Liver (tissue), 9 donors: ENCODE data around the gene SEZ6L. TPM values are rescaled to one million over a fixed set of nuclear protein-coding genes. Genes with fewer than 3 reads are reported as not detected.

Source experiments
- DNase-seq: peaks from one replicate; pipeline ENCODE4 v3.0.0-alpha.2; 2017; ENCODE audit warnings: low spot score
- H3K27ac ChIP-seq, 2 donors: one replicate each; pipeline ENCODE4 v1.7.0; 2013; ENCODE audit warnings: inconsistent platforms in 2 of 2, low read length in 2 of 2, control low read depth in 1 of 2, low read depth in 1 of 2, mild to moderate bottlenecking in 1 of 2
- H3K27me3 ChIP-seq, 4 donors: one replicate each; pipeline versions ENCODE4 v1.6.1 to v1.7.0; 2013; ENCODE audit warnings: low read length in 3 of 4, inconsistent platforms in 1 of 4, mild to moderate bottlenecking in 1 of 4, moderate library complexity in 1 of 4; ENCODE audit not compliant: control insufficient read depth in 4 of 4, insufficient read depth in 4 of 4
- H3K36me3 ChIP-seq, 4 donors: one replicate each; pipeline versions ENCODE4 v1.6.1 to v1.7.0; 2013; ENCODE audit warnings: low read length in 3 of 4, mild to moderate bottlenecking in 3 of 4, low read depth in 1 of 4, moderate library complexity in 1 of 4; ENCODE audit not compliant: control insufficient read depth in 4 of 4, insufficient read depth in 3 of 4
- H3K4me1 ChIP-seq, 4 donors: one replicate each; pipeline versions ENCODE4 v1.6.1 to v1.7.0; 2013; ENCODE audit warnings: low read length in 3 of 4, mild to moderate bottlenecking in 3 of 4, moderate library complexity in 1 of 4; ENCODE audit not compliant: control insufficient read depth in 4 of 4, insufficient read depth in 4 of 4
- H3K4me3 ChIP-seq, 3 donors: one replicate each; pipeline versions ENCODE4 v1.6.1 to v1.7.0; 2013; ENCODE audit warnings: low read length in 3 of 3, control low read depth in 1 of 3, low read depth in 1 of 3, mild to moderate bottlenecking in 1 of 3
- H3K9ac ChIP-seq, 2 donors: one replicate each; pipeline ENCODE4 v1.7.0; 2013; ENCODE audit warnings: low read length in 2 of 2, mild to moderate bottlenecking in 2 of 2, moderate library complexity in 2 of 2, control low read depth in 1 of 2, low read depth in 1 of 2
- H3K9me3 ChIP-seq, 4 donors: one replicate each; pipeline versions ENCODE4 v1.6.1 to v1.7.0; 2013; ENCODE audit warnings: low read length in 3 of 4; ENCODE audit not compliant: control insufficient read depth in 4 of 4
- ATF3 ChIP-seq: IDR thresholded peaks from 2 replicates; pipeline ENCODE4 v1.6.1; 2016; ENCODE audit warnings: antibody characterized with exemption
- CTCF ChIP-seq: fragments of 150-350 bp; IDR thresholded peaks from 2 replicates; pipeline ENCODE4 v1.5.1; 2017; ENCODE audit warnings: improper control_type of control experiment, low read depth, low read length; ENCODE audit not compliant: missing input control
- EGR1 ChIP-seq, 2 donors: IDR thresholded peaks; 2 replicates each; pipeline ENCODE4 v1.6.1; 2016 to 2018; ENCODE audit warnings: antibody characterized with exemption in 2 of 2, low read depth in 2 of 2
- FOXA1 ChIP-seq: IDR thresholded peaks from 2 replicates; pipeline ENCODE4 v1.6.1; 2016; ENCODE audit warnings: antibody characterized with exemption
- FOXA2 ChIP-seq: IDR thresholded peaks from 2 replicates; pipeline ENCODE4 v1.6.1; 2016; ENCODE audit warnings: antibody characterized with exemption
- GABPA ChIP-seq, 2 donors: IDR thresholded peaks in 1 of 2; conservative IDR thresholded peaks in 1 of 2; 2 replicates each; pipeline ENCODE4 v1.6.1; 2016; ENCODE audit warnings: antibody characterized with exemption in 2 of 2, mild to moderate bottlenecking in 1 of 2, moderate library complexity in 1 of 2
- HNF4A ChIP-seq, 2 donors: conservative IDR thresholded peaks; 2 replicates each; pipeline ENCODE4 v1.6.1; 2016; ENCODE audit warnings: antibody characterized with exemption in 2 of 2, mild to moderate bottlenecking in 2 of 2
- HNF4G ChIP-seq: IDR thresholded peaks from 2 replicates; pipeline ENCODE4 v1.6.1; 2016; ENCODE audit warnings: antibody characterized with exemption
- JUND ChIP-seq, 2 donors: IDR thresholded peaks; 2 replicates each; pipeline ENCODE4 v1.6.1; 2016; ENCODE audit warnings: antibody characterized with exemption in 2 of 2
- MAX ChIP-seq: IDR thresholded peaks from 2 replicates; pipeline ENCODE4 v1.6.1; 2016; ENCODE audit warnings: antibody characterized with exemption
- NR2F2 ChIP-seq: IDR thresholded peaks from 2 replicates; pipeline ENCODE4 v1.6.1; 2016; ENCODE audit warnings: antibody characterized with exemption
- RAD21 ChIP-seq, 2 donors: IDR thresholded peaks; 2 replicates each; pipeline ENCODE4 v1.6.1; 2016; ENCODE audit warnings: antibody characterized with exemption in 2 of 2, mild to moderate bottlenecking in 2 of 2
- REST ChIP-seq: IDR thresholded peaks from 2 replicates; pipeline ENCODE4 v1.6.1; 2016; ENCODE audit warnings: antibody characterized with exemption, mild to moderate bottlenecking
- RXRA ChIP-seq, 2 donors: IDR thresholded peaks; 2 replicates each; pipeline ENCODE4 v1.6.1; 2017 to 2018; ENCODE audit warnings: antibody characterized with exemption in 2 of 2, mild to moderate bottlenecking in 1 of 2
- SP1 ChIP-seq: IDR thresholded peaks from 2 replicates; pipeline ENCODE4 v1.6.1; 2018; ENCODE audit warnings: antibody characterized with exemption, mild to moderate bottlenecking
- TAF1 ChIP-seq: conservative IDR thresholded peaks from 2 replicates; pipeline ENCODE4 v1.6.1; 2016; ENCODE audit warnings: antibody characterized with exemption, mild to moderate bottlenecking
- ZBTB33 ChIP-seq: IDR thresholded peaks from 2 replicates; pipeline ENCODE4 v1.6.1; 2016; ENCODE audit warnings: antibody characterized with exemption
- WGBS: extraction: QIAGEN DNeasy Blood & Tissue Kit; methylation state at CpG from one replicate; pipeline ENCODE4 v1.1.7; 2013; 5-methylcytosine and 5-hydroxymethylcytosine counted together
- polyA plus RNA-seq, 2 donors: library from polyadenylated mRNA; stranded (reverse) in 1 of 2; unstranded in 1 of 2; fragments of 200-250 nt in 1 of 2; fragments of >200 nt in 1 of 2; fragmentation: Nextera tagmentation in 1 of 2; extraction: Ambion mirVana in 1 of 2; gene quantifications; one replicate each; pipeline versions ENCODE4 v1.2.1 to v1.2.3, GENCODE V29; 2013 to 2015
- total RNA-seq, 2 donors: library from RNA; depleted of rRNA; stranded (reverse); fragments of >200 nt; gene quantifications; one replicate each; pipeline ENCODE4 v1.2.3, GENCODE V29; 2014
- donor health status: healthy.
- donor health status: healthy.
- donor health status: healthy.
- donor health status: healthy.
- donor health status: healthy.

The SEZ6L gene
- total and polyA plus RNA-seq, 4 donors: under 0.01 to 0.70 (median 0.08) TPM; not detected in 1

GRCh38 chr22:26380072-26380830 lies 211.0 kb downstream of the SEZ6L start:
- H3K9me3 ChIP-seq: peaks cover 0 to 6% (median 1%) of the 10 kb centered on the region in 4 donors
- H3K4me1 ChIP-seq: no peaks in the 10 kb centered on the region
- WGBS: 73% methylated on average over 10 of the region's 10 CpGs
- no peak overlapping the region for H3K4me3 ChIP-seq
- DNase-seq: no peak
- TF ChIP-seq RAD21 (IDR thresholded peaks at IDR 0.05) (no peak), HNF4A (conservative IDR thresholded peaks at IDR 0.05) (no peak), MAX (no peak), SP1 (no peak), RXRA (IDR thresholded peaks at IDR 0.05) (no peak), JUND (IDR thresholded peaks at IDR 0.05) (no peak), EGR1 (IDR thresholded peaks at IDR 0.05; ENCODE audit: low read depth in 2 of 2) (no peak), ATF3 (no peak), NR2F2 (no peak), ZBTB33 (no peak), GABPA (IDR thresholded peaks at IDR 0.05 in 1 of 2, conservative IDR thresholded peaks at IDR 0.05 in 1 of 2) (no peak), HNF4G (no peak), CTCF (no peak), TAF1 (no peak), REST (no peak), FOXA2 (no peak), FOXA1 (no peak)
- no peak overlapping the region for H3K27ac ChIP-seq
- no peak overlapping the region for H3K9ac ChIP-seq
- H3K27me3 ChIP-seq: peaks cover 0 to 14% (median 2%) of the 10 kb centered on the region in 4 donors
- no peaks in the 10 kb centered on the region for H3K36me3 ChIP-seq
